HEK293 (cell line): ENCODE results near the gene CLIP1.

ENCODE experiments used
- CTCF ChIA-PET: fragments of 350-600 bp; formaldehyde crosslinking; extraction: SDS; loops from one replicate; lab custom pipeline; 2021; ENCODE audit warnings: antibody characterized with exemption; lab: Yijun Ruan, JAX
- POLR2A ChIA-PET: fragments of 300-600 bp; formaldehyde crosslinking; extraction: SDS; loops from one replicate; lab custom pipeline; 2020; ENCODE audit warnings: antibody characterized with exemption, inconsistent platforms; lab: Yijun Ruan, JAX
- H3K27ac ChIP-seq: fragments of 200-500 bp; sonication (Bioruptor generic); 2 replicates; pipeline ENCODE4 v1.5.1; 2014; ENCODE audit warnings: low read depth, low read length, control low read depth, inconsistent platforms; ENCODE audit errors: extremely low read depth
- H3K36me3 ChIP-seq, 2 experiments: fragments of 200-500 bp in 1 of 2; sonication (Bioruptor generic) in 1 of 2; 1 replicate in 1 of 2; 2 replicates in 1 of 2; pipeline ENCODE4 v1.5.1; 2014 to 2017; ENCODE audit warnings: inconsistent platforms in 2 of 2, low read length in 2 of 2; ENCODE audit not compliant: control insufficient read depth in 2 of 2, insufficient read depth in 1 of 2
- H3K4me1 ChIP-seq: fragments of 200-500 bp; sonication (Bioruptor generic); 2 replicates; pipeline ENCODE4 v1.5.1; 2014; ENCODE audit warnings: mild to moderate bottlenecking, low read length, inconsistent platforms; ENCODE audit not compliant: control insufficient read depth, insufficient read depth
- H3K4me3 ChIP-seq: 2 replicates; pipeline ENCODE4 v1.5.1; 2011; ENCODE audit warnings: low read depth, mild to moderate bottlenecking, control low read depth, low read length, moderate library complexity
- H3K9me3 ChIP-seq: fragments of 200-500 bp; sonication (Bioruptor generic); 2 replicates; pipeline ENCODE4 v1.5.1; 2014; ENCODE audit warnings: low read depth, low read length, inconsistent platforms; ENCODE audit not compliant: control insufficient read depth, insufficient read depth
- MYNN ChIP-seq: fragments of 450-650 bp; formaldehyde crosslinking; IDR thresholded peaks from 2 replicates; pipeline ENCODE4 v1.5.1; 2016; ENCODE audit warnings: missing biosample characterization, missing genetic modification characterization, borderline replicate concordance
- SCRT1 ChIP-seq: fragments of 450-650 bp; formaldehyde crosslinking; IDR thresholded peaks from 2 replicates; pipeline ENCODE4 v1.5.1; 2016; ENCODE audit warnings: missing biosample characterization, missing genetic modification characterization, borderline replicate concordance
- ZFP3 ChIP-seq: fragments of 450-650 bp; formaldehyde crosslinking; IDR thresholded peaks from 2 replicates; pipeline ENCODE4 v1.5.1; 2016; ENCODE audit warnings: low read depth, missing biosample characterization, missing genetic modification characterization
- ZFP69B ChIP-seq: fragments of 450-650 bp; formaldehyde crosslinking; IDR thresholded peaks from 2 replicates; pipeline ENCODE4 v1.5.1; 2016; ENCODE audit warnings: missing biosample characterization, missing genetic modification characterization
- ZNF114 ChIP-seq: fragments of 450-650 bp; formaldehyde crosslinking; IDR thresholded peaks from 2 replicates; pipeline ENCODE4 v1.5.0; 2017; ENCODE audit warnings: missing biosample characterization, missing genetic modification characterization
- ZNF184 ChIP-seq: fragments of 450-650 bp; IDR thresholded peaks from 2 replicates; pipeline ENCODE4 v1.5.1; 2018; ENCODE audit warnings: missing biosample characterization, mild to moderate bottlenecking, missing genetic modification characterization
- ZNF19 ChIP-seq: fragments of 450-650 bp; formaldehyde crosslinking; IDR thresholded peaks from 2 replicates; pipeline ENCODE4; 2016; ENCODE audit warnings: missing biosample characterization, missing genetic modification characterization, low read depth
- ZNF24 ChIP-seq: fragments of 450-650 bp; formaldehyde crosslinking; IDR thresholded peaks from 2 replicates; pipeline ENCODE4 v1.5.1; 2016; ENCODE audit warnings: missing biosample characterization, missing genetic modification characterization
- ZNF354C ChIP-seq: fragments of 450-650 bp; formaldehyde crosslinking; IDR thresholded peaks from 2 replicates; pipeline ENCODE4 v1.5.1; 2016; ENCODE audit warnings: missing biosample characterization, missing genetic modification characterization, low read depth, borderline replicate concordance
- ZNF433 ChIP-seq: fragments of 450-650 bp; formaldehyde crosslinking; IDR thresholded peaks from 2 replicates; pipeline ENCODE4 v1.5.1; 2016; ENCODE audit warnings: missing biosample characterization, missing genetic modification characterization, low read depth
- ZNF544 ChIP-seq: fragments of 450-650 bp; formaldehyde crosslinking; IDR thresholded peaks from 2 replicates; pipeline ENCODE4 v1.5.0; 2017; ENCODE audit warnings: missing biosample characterization, missing genetic modification characterization
- ZNF621 ChIP-seq: fragments of 450-650 bp; formaldehyde crosslinking; IDR thresholded peaks from 2 replicates; pipeline ENCODE4 v1.5.1; 2017; ENCODE audit warnings: missing biosample characterization, missing genetic modification characterization
- ZSCAN30 ChIP-seq: fragments of 450-650 bp; IDR thresholded peaks from 2 replicates; pipeline ENCODE4 v1.5.1; 2018; ENCODE audit warnings: missing biosample characterization, mild to moderate bottlenecking, missing genetic modification characterization, moderate library complexity
- TF ChIP-seq, protein P1 (sequence below): fragments of 450-650 bp; formaldehyde crosslinking; IDR thresholded peaks from 2 replicates; pipeline ENCODE4 v1.5.1; 2017; ENCODE audit warnings: missing biosample characterization, missing genetic modification characterization
- TF ChIP-seq, protein P2 (sequence below): fragments of 450-650 bp; formaldehyde crosslinking; IDR thresholded peaks from 2 replicates; pipeline ENCODE4 v1.5.1; 2016; ENCODE audit warnings: missing biosample characterization, missing genetic modification characterization
- TF ChIP-seq, protein P3 (sequence below): fragments of 450-650 bp; formaldehyde crosslinking; IDR thresholded peaks from 2 replicates; pipeline ENCODE4 v1.5.1; 2016; ENCODE audit warnings: missing biosample characterization, missing genetic modification characterization, borderline replicate concordance
- TF ChIP-seq, protein P4 (sequence below): fragments of 450-650 bp; formaldehyde crosslinking; optimal IDR thresholded peaks from 2 replicates; pipeline ENCODE3; 2016; ENCODE audit warnings: missing biosample characterization, mild to moderate bottlenecking, missing genetic modification characterization
- TF ChIP-seq, protein P5 (sequence below): fragments of 450-650 bp; formaldehyde crosslinking; IDR thresholded peaks from 2 replicates; pipeline ENCODE4 v1.5.1; 2016; ENCODE audit warnings: missing biosample characterization, missing genetic modification characterization
- TF ChIP-seq, protein P6 (sequence below): fragments of 450-650 bp; formaldehyde crosslinking; IDR thresholded peaks from 2 replicates; pipeline ENCODE4 v1.5.1; 2016; ENCODE audit warnings: missing biosample characterization, missing genetic modification characterization, borderline replicate concordance

Gene CLIP1

DNA sequence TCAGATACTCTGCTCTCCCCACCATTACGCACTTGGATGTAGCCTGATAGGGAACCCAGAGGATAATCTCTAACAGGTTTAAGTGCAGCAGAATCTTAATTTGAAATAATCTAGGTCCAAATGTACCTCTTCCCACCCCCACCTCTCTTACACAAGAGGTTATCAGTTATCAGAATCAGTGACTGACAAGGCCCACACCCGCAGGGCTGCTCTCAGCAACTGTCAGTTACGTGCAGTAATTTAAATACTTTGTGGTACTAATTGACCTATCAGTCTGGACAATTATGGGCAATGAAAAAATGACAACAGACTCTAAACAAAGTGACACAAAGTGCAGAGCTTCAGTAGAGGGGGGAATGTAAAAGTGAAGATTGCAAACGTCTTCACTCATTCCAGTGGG lies 74.0 kb downstream of the CLIP1 start:
- no peaks in the 10 kb centered on the region for H3K4me1 ChIP-seq
- peaks cover 10 to 20% of the 10 kb centered on the region in 2 experiments for H3K36me3 ChIP-seq
- TF ChIP-seq, protein P1, sequence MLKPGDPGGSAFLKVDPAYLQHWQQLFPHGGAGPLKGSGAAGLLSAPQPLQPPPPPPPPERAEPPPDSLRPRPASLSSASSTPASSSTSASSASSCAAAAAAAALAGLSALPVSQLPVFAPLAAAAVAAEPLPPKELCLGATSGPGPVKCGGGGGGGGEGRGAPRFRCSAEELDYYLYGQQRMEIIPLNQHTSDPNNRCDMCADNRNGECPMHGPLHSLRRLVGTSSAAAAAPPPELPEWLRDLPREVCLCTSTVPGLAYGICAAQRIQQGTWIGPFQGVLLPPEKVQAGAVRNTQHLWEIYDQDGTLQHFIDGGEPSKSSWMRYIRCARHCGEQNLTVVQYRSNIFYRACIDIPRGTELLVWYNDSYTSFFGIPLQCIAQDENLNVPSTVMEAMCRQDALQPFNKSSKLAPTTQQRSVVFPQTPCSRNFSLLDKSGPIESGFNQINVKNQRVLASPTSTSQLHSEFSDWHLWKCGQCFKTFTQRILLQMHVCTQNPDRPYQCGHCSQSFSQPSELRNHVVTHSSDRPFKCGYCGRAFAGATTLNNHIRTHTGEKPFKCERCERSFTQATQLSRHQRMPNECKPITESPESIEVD = no peak
- TF ChIP-seq ZFP3 (tag by site-specific recombination) (no peak), ZNF433 (tag by site-specific recombination) (no peak), MYNN (tag by site-specific recombination) (no peak), ZNF24 (tag by site-specific recombination) (no peak), ZNF114 (no peak), ZNF544 (tag by site-specific recombination) (no peak), SCRT1 (tag by site-specific recombination) (no peak), ZSCAN30 (tag by site-specific recombination) (no peak), ZNF621 (tag by site-specific recombination) (no peak), ZNF19 (no peak), ZNF354C (tag by site-specific recombination) (no peak), ZFP69B (tag by site-specific recombination) (no peak), ZNF184 (tag by site-specific recombination) (no peak)
- TF ChIP-seq, protein P2, sequence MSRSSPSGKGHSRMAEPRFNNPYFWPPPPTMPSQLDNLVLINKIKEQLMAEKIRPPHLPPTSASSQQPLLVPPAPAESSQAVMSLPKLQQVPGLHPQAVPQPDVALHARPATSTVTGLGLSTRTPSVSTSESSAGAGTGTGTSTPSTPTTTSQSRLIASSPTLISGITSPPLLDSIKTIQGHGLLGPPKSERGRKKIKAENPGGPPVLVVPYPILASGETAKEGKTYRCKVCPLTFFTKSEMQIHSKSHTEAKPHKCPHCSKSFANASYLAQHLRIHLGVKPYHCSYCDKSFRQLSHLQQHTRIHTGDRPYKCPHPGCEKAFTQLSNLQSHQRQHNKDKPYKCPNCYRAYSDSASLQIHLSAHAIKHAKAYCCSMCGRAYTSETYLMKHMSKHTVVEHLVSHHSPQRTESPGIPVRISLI = no peak
- TF ChIP-seq, protein P3, sequence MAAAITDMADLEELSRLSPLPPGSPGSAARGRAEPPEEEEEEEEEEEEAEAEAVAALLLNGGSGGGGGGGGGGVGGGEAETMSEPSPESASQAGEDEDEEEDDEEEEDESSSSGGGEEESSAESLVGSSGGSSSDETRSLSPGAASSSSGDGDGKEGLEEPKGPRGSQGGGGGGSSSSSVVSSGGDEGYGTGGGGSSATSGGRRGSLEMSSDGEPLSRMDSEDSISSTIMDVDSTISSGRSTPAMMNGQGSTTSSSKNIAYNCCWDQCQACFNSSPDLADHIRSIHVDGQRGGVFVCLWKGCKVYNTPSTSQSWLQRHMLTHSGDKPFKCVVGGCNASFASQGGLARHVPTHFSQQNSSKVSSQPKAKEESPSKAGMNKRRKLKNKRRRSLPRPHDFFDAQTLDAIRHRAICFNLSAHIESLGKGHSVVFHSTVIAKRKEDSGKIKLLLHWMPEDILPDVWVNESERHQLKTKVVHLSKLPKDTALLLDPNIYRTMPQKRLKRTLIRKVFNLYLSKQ (tag by site-specific recombination) = no peak
- TF ChIP-seq, protein P4, sequence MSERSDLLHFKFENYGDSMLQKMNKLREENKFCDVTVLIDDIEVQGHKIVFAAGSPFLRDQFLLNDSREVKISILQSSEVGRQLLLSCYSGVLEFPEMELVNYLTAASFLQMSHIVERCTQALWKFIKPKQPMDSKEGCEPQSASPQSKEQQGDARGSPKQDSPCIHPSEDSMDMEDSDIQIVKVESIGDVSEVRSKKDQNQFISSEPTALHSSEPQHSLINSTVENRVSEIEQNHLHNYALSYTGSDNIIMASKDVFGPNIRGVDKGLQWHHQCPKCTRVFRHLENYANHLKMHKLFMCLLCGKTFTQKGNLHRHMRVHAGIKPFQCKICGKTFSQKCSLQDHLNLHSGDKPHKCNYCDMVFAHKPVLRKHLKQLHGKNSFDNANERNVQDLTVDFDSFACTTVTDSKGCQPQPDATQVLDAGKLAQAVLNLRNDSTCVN = no peak
- TF ChIP-seq, protein P5, sequence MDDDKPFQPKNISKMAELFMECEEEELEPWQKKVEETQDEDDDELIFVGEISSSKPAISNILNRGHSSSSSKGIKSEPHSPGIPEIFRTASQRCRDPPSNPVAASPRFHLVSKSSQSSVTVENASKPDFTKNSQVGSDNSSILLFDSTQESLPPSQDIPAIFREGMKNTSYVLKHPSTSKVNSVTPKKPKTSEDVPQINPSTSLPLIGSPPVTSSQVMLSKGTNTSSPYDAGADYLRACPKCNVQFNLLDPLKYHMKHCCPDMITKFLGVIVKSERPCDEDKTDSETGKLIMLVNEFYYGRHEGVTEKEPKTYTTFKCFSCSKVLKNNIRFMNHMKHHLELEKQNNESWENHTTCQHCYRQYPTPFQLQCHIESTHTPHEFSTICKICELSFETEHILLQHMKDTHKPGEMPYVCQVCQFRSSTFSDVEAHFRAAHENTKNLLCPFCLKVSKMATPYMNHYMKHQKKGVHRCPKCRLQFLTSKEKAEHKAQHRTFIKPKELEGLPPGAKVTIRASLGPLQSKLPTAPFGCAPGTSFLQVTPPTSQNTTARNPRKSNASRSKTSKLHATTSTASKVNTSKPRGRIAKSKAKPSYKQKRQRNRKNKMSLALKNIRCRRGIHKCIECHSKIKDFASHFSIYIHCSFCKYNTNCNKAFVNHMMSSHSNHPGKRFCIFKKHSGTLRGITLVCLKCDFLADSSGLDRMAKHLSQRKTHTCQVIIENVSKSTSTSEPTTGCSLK (tag by site-specific recombination) = no peak
- TF ChIP-seq, protein P6, sequence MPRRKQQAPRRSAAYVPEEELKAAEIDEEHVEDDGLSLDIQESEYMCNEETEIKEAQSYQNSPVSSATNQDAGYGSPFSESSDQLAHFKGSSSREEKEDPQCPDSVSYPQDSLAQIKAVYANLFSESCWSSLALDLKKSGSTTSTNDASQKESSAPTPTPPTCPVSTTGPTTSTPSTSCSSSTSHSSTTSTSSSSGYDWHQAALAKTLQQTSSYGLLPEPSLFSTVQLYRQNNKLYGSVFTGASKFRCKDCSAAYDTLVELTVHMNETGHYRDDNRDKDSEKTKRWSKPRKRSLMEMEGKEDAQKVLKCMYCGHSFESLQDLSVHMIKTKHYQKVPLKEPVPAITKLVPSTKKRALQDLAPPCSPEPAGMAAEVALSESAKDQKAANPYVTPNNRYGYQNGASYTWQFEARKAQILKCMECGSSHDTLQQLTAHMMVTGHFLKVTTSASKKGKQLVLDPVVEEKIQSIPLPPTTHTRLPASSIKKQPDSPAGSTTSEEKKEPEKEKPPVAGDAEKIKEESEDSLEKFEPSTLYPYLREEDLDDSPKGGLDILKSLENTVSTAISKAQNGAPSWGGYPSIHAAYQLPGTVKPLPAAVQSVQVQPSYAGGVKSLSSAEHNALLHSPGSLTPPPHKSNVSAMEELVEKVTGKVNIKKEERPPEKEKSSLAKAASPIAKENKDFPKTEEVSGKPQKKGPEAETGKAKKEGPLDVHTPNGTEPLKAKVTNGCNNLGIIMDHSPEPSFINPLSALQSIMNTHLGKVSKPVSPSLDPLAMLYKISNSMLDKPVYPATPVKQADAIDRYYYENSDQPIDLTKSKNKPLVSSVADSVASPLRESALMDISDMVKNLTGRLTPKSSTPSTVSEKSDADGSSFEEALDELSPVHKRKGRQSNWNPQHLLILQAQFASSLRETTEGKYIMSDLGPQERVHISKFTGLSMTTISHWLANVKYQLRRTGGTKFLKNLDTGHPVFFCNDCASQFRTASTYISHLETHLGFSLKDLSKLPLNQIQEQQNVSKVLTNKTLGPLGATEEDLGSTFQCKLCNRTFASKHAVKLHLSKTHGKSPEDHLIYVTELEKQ (tag by site-specific recombination) = no peak
- H3K9me3 ChIP-seq = no peaks in the 10 kb centered on the region
- H3K27ac ChIP-seq = no peak overlapping the region
- ChIA-PET CTCF (interaction anchor here (0.6 to 4.3 kb wide), 3 partner anchors 7 to 123 kb away, joined by 3 to 36 read pairs (median 16); no protein-coding TSS in a partner anchor), POLR2A (interaction anchor here (0.7 kb wide), 1 partner anchor 100 kb away, joined by 3 read pairs; no protein-coding TSS in a partner anchor)
- H3K4me3 ChIP-seq = no peak overlapping the region
